A549 (cell line): ENCODE measurements around the gene ST8SIA5.

Experiments
- EP300 ChIP-seq, 2 experiments: fragments of >200 bp; sonication (Bioruptor Twin); formaldehyde crosslinking; IDR thresholded peaks; 2 replicates in 1 of 2; 3 replicates in 1 of 2; pipeline ENCODE4 v1.6.1; 2016 to 2017
- PHF8 ChIP-seq: fragments of 200-600 bp; sonication (generic); IDR thresholded peaks from 2 replicates; pipeline ENCODE4 v1.6.1; 2016; ENCODE audit warnings: low read depth, mild to moderate bottlenecking, antibody characterized with exemption, moderate library complexity, borderline replicate concordance
- POLR2A ChIP-seq: IDR thresholded peaks from 2 replicates; pipeline ENCODE4 v1.6.1; 2012; ENCODE audit warnings: mild to moderate bottlenecking, low read length
- RCOR1 ChIP-seq: fragments of 150-350 bp; IDR thresholded peaks from 2 replicates; pipeline ENCODE4 v1.6.1; 2014; ENCODE audit warnings: antibody characterized with exemption, low read length, low read depth
- TF ChIP-seq, protein P1 (sequence below): fragments of 200-600 bp; sonication (generic); IDR thresholded peaks from 2 replicates; pipeline ENCODE4 v1.6.1; 2016; ENCODE audit warnings: antibody characterized with exemption, mild to moderate bottlenecking, moderate library complexity
- TF ChIP-seq, protein P2 (sequence below): fragments of >200 bp; sonication (Bioruptor Twin); formaldehyde crosslinking; IDR thresholded peaks from 3 replicates; pipeline ENCODE4 v1.5.1; 2016
- TF ChIP-seq, protein P3 (sequence below): fragments of 450-650 bp; IDR thresholded peaks from 2 replicates; pipeline ENCODE4 v1.6.1; 2014; ENCODE audit warnings: antibody characterized with exemption

DNA sequence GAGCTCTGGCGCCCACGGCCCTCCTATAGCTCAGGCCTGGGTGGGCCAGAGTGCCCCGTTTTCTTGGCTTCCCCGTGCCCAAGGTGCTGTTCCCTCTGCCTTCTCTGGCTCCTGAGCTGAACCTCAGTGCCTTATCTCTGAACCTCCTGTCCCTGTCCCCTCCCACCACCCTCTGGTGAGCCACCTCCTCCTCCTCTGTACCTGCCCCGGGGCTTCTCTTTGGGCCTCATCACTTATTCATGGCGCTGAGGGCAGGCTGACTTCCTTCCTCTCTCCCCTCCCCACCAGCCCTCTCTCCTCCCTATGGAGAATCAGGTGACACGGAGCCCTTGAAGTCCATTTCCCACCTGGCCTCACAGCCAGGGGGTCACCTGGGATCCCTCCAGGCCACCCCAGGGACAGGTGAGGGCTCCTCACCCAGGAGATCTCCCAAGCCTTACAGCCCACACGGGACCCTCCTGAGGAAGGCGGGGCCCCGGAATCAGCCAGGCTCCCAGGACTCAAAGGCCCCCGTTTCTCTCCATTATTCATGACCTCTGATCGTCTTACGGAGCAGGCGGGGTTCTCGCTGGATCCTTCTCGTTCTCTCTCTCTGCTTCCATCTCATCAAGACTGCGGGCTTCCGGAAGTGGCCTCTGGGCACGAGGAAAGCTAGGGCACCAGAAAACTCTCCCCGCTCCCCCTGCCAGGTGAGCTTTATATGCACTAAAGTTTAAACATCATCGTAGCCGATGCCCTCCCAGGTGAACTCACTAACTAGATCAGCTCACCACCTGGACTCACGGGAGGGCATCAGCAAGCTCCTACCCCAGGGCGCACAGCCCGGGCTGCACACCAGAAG, 99.5 kb downstream of the ST8SIA5 start, which contains the start of gene LOXHD1:
- no peak for TF ChIP-seq POLR2A
- TF ChIP-seq, protein P1, sequence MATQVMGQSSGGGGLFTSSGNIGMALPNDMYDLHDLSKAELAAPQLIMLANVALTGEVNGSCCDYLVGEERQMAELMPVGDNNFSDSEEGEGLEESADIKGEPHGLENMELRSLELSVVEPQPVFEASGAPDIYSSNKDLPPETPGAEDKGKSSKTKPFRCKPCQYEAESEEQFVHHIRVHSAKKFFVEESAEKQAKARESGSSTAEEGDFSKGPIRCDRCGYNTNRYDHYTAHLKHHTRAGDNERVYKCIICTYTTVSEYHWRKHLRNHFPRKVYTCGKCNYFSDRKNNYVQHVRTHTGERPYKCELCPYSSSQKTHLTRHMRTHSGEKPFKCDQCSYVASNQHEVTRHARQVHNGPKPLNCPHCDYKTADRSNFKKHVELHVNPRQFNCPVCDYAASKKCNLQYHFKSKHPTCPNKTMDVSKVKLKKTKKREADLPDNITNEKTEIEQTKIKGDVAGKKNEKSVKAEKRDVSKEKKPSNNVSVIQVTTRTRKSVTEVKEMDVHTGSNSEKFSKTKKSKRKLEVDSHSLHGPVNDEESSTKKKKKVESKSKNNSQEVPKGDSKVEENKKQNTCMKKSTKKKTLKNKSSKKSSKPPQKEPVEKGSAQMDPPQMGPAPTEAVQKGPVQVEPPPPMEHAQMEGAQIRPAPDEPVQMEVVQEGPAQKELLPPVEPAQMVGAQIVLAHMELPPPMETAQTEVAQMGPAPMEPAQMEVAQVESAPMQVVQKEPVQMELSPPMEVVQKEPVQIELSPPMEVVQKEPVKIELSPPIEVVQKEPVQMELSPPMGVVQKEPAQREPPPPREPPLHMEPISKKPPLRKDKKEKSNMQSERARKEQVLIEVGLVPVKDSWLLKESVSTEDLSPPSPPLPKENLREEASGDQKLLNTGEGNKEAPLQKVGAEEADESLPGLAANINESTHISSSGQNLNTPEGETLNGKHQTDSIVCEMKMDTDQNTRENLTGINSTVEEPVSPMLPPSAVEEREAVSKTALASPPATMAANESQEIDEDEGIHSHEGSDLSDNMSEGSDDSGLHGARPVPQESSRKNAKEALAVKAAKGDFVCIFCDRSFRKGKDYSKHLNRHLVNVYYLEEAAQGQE, result no peak
- TF ChIP-seq EP300 (IDR thresholded peaks at IDR 0.05), result no peak
- no peak for TF ChIP-seq PHF8
- TF ChIP-seq, protein P2, sequence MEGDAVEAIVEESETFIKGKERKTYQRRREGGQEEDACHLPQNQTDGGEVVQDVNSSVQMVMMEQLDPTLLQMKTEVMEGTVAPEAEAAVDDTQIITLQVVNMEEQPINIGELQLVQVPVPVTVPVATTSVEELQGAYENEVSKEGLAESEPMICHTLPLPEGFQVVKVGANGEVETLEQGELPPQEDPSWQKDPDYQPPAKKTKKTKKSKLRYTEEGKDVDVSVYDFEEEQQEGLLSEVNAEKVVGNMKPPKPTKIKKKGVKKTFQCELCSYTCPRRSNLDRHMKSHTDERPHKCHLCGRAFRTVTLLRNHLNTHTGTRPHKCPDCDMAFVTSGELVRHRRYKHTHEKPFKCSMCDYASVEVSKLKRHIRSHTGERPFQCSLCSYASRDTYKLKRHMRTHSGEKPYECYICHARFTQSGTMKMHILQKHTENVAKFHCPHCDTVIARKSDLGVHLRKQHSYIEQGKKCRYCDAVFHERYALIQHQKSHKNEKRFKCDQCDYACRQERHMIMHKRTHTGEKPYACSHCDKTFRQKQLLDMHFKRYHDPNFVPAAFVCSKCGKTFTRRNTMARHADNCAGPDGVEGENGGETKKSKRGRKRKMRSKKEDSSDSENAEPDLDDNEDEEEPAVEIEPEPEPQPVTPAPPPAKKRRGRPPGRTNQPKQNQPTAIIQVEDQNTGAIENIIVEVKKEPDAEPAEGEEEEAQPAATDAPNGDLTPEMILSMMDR, result no peak
- no peak for TF ChIP-seq RCOR1
- TF ChIP-seq, protein P3, sequence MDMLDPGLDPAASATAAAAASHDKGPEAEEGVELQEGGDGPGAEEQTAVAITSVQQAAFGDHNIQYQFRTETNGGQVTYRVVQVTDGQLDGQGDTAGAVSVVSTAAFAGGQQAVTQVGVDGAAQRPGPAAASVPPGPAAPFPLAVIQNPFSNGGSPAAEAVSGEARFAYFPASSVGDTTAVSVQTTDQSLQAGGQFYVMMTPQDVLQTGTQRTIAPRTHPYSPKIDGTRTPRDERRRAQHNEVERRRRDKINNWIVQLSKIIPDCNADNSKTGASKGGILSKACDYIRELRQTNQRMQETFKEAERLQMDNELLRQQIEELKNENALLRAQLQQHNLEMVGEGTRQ, result no peak
